ENCODE data around the gene EIF5A.
A peak's percentile ranks its signal among the peaks of the same experiment; 100 is the strongest.

Gene EIF5A

DNA sequence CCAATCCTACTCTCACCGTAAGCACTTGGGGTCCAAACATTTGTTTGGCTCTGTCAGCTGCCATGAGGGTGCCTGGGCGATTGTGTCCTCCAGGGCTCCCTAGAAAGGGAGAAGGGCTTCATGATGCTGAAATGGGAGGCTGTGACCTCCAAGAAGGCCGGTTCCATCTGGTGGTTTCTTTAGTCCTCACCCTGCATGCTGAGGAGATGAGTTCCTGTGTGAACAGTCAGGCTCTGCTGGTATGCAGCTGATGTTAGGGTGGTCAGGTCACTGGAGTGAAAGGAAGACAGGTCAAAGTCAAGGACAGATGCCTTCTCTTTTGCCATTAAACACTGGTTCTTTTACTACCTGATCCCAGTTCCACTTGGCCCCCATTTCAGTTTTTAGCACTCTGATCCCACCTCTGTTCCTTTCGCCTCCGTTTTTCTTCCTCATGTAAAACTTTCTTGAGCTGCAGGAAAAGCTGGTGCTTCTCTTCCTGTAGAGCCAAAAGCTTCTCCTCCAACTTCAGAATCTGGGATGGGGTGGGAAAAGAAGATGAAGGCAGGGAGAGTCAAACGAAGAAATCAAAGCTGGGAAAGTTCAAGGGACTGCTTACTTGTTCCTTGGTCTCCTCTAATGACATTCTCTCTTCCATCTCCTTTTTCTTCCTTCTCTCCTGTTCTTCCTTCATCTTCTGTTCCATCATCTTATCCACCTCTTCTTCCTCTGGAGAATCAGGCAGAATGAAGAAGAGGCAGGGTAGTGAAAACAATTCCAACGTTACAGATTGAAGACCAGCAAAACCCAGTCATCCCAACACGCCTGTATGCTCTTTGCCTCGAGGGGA is 6.7 kb downstream of the EIF5A start:
- FAIRE-seq, result no peak

DNA sequence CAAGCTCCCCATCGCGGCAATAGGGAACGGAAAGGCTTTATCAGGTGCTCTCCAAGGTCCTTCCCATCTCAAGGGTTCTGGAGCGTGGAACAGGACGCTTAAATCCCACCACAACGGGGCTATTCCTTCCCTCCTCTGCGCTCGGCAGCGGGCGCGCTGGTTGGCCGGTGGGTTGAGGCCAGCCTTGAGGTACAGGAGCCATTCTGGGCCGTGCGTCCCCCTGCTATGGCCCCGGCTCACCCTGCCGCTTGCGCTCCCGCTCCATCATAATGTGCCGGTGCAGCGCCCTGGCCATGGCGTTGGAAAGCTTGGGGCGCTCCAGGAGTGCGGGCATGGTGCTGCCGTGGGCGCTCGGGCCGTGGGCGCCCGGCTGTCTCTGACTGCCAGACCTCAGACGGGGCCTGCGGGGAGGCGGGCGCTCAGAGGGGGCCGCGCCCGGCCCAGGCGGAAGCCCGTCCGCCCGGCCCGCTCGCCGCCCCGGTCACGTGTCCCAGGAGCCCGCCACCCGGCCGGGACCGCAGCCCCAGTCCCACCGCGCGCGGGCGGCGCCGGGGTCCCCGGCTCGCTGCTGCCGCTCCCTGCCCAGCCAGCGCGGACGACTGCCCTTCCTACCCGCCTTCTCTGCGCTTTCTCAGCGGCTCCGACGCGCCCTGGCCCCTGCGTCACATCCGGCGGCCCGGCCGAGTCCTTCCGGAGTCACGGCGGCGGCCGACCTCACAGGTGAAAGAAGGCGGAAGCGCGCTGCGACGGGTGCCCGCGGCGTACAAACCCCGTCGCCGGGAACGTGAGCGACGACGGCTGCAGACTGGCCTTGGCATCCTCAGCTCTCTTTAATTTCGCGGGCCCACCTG is 7.5 kb downstream of the EIF5A start, which contains the start of gene GPS2:
TSS of gene GPS2 (minus strand) at position 642 of the 851 bp plus-strand sequence. CDS start at position 334, 308 bp downstream.
- no peak for FAIRE-seq

DNA sequence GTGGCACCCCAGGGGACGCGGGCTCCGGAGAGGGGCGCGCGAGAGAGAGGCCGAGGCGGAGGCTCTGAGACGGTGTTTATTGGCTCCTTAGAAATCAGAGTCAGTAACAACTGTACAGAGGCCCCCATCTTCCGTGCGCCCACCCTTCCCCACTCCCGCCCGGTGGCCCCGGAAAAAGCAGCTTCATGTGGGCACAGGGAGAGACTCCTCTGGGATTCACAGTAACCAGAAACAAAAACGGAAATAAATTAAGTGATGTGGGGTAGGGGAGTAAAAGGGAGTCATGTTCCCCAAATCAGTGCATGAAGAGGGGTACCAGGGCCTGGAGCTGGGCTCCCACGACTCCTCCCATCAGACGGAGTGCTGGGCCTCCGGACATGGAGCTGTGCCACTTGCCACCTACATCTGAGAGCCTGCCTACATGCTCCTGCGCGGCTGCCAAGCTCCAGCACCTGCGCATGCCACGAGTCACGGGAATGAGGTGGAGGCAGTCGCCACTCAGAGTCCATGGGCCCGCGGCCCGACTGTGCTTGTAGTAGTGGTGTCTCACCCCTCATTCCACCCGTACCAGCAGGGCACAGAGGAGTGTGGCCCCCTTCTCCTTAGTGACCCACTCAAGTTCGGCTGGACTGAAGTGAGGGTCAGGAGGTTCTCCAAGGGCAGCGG is 8.3 kb downstream of the EIF5A start:
- FAIRE-seq, result no peak

DNA sequence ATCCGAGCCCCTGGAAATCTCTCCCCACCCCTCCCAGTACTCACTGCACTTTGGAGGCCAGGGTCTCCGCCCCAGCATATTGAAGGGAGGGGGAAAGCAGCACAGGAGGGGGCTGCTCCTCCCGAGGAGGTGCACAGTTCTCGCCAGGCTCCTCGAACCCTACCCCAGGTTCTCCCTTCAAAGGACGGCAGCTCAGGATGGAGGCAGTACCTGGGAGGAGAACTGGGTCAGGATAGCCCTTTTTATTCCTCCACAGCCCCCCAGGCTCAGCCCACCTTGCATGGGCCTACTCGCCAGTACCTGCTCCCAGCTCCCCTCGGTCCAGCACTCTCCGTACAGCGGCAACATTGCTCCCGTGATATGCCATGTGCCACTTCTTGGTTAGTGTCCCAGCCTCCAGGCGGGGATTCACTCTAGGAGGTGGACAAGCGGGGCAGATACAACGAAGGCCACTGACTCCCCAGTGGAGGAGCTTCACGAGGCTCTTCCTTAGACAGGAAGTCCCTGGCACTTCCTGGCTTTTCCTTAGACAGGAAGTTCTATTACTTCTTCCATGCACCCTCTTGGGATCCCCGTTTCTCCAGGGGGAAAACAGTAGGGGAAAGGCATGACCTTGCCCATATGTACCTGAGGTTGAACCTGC is 9.9 kb downstream of the EIF5A start:
- no peak for FAIRE-seq

DNA sequence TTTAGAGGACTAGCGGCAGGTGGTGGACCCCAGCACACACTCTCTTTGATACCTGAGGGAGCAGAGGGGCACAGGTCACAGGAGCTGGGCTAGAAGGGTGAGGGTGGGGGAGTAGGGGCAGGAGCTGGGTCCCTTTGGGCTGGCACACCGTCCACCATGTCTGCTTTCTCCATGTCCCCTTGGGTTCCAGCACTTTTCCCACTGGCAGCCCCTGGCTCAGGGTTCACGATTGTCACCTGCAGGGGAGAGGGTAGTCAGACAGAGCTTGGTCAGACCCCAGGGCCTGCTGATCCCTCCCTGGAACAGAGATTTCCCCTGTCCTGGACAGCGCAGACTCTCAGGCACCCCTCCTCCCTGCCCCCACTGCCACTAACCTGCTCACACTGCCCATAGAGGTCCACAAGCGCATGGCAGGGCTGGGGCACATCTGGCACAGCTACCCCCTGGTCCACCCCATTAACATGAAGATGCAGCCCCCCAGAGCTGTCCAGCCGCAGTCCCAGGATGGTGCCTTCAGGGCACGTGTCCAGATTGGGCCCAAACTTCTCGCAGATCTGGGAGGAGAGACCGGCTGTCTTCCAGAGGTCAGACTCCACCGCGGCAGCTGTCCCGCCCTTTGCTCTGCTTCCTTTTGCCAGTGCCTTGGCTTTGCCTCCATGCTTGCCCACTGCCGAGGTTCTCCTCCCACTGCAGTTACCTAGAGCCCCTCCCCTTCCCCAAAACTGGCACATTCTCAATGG is 10.9 kb downstream of the EIF5A start:
- no peak for FAIRE-seq

DNA sequence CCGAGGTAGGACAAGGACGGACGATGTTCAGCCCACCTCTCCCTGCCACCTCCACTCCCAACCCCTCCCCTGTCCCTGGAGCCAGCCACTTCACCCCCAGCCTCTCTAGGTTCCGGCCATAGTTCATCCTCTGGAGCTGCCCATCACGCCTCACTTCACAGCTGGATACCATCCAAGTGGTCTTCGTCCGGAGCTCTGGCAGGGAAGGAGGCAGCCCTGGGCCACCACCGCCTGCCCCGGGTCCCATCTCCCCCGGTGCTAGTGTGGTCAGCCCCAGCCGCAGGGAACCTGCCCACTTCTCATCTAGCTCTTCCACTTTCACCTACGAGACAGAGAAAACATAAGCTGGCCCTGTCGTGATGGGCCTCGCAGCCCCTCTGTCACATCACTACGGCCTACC is 14.0 kb downstream of the EIF5A start:
- no peak for FAIRE-seq

DNA sequence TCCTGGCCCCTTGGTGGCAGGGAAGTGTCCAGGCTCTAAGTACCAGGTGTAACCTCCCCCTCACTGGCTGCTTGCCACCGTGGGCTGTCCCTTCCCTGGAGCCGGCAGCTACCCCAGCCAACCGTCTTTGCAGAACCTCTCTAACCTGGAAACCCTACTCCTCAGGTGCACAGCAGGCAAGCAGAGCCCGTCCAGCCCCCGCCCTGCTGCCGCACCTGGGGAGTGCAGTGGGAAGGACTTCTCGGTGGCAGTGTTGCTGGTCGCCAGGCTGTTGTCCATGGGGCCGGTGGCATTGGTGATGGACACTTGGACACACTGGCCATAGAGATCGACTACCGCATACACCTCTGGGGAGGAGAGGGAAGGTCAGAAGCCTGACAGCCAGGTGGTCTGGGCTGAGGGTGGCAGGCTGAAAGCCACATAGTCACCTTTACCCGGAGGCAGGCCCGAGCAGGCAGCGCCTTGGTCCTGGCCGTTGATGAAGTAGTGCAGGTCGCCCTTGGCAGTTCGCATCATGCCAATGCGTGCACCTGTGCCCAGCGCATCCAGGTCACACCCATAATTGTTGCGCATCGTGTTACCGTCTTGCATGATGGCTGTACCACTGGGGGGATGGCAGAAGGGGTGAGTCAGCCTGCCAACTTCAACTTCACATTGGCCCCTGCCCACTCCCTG is 15.2 kb downstream of the EIF5A start:
- no peak for FAIRE-seq

DNA sequence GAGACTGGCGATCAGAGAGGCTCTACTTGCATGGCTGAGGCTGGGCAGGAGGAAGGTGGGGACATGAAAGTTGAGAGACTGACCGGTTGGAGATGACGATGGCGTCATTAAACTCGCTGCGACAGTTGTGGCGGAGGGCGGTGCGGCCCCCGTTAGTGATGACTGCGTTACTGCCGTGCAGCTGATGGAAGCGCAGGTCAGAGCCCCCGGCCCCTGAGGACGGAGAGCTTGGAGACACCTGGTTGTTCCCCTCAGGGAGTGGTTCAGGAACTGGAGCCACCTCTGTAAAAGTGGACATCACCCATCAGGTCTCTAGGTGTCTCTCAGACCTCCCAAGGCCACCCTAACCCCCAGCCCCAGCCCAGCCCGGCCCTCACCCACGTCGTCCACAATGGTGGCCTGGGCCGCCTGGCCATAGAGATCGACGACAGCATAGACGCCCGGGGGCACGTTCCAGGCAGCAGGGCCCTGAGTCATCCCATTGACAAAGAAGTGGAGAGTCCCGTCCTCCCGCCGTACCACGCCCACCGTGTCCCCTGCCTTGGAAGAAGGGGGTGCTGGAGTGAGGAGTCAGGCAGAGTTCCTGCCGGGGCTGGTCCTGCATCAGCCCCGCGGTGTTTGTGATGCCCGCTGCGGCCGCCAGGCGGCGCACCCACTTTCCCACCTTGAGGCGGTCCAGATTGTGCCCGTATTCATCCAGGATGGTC is 16.5 kb downstream of the EIF5A start:
- no peak for FAIRE-seq

DNA sequence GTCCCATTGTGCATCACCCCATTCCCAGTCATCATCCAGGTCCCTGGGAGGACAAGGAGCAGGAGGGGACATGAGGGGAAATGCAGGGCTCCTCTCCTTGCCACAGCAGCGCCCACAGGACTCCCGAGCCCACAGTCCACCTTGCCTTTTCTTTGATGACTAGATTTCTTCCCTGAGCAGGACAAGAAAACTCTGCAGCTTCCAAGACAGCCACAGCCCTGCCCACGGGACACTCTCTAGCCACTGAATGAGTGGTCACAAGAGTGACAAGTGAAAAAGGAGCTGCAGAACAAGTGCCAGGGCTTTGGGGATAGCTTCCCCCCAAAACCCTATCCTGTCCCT is 17.0 kb downstream of the EIF5A start:
- no peak for FAIRE-seq

DNA sequence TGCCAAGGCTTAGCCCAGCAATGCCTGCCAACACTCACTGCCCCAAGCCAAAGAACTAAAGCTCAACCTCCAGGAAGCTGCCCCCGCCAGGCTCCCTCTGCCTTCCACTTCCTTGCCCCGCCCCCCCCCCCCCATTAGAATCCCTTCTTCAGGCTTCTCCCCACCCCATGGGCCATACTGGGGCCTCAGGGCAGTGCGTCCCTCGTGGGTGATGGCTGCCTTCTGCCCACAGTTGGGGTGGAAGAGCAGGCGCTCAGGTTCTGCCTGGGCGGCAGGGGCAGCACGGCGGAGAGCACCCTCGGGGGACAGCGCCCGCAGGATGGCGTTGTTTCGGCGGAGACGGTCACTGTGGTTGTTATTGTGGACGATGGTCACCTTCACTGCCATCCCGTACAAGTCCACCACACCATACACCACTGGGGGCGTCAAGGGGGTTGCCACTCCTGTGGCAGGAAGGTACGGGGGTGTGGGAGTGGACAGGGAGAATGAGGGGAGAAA is 17.7 kb downstream of the EIF5A start:
- FAIRE-seq, result no peak

DNA sequence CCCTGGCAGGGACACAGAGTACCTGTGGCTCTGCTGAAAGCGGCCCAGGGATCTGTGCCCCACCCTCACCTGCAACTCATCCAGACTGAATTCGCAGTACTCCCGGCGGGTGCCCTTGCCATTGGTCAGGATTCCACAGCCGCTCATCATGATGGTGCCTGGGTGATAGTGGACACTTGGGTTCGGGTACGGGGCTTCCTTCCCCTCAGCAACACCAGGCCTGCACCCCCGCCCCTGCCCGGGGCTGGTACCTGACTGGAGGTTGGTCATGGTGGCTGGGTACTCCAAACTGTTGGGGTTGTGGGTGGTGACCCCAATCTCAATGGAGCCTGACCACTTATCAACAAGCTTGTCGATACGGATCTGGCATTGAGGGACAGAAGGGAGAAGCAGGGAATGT is 18.8 kb downstream of the EIF5A start:
- no peak for FAIRE-seq

DNA sequence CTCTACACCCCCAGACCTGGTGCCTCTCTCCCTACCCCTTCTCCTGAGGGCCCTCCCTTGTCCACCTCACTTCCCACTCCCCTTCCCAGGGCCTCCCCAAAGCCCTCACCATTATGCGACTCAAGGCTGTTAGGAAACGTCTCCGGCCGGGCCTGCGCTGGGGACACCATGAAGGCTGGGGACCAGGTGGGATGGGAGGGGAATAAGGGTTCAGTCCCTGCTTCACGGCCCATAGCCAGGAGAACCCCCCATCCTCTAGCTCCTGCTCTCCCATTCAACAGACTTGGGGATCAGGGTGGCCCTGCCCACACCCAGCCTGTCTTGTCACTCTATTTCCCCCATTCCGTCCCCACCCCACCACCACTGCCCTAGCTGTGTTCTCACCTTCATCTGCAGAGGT is 19.6 kb downstream of the EIF5A start:
- no peak for FAIRE-seq

DNA sequence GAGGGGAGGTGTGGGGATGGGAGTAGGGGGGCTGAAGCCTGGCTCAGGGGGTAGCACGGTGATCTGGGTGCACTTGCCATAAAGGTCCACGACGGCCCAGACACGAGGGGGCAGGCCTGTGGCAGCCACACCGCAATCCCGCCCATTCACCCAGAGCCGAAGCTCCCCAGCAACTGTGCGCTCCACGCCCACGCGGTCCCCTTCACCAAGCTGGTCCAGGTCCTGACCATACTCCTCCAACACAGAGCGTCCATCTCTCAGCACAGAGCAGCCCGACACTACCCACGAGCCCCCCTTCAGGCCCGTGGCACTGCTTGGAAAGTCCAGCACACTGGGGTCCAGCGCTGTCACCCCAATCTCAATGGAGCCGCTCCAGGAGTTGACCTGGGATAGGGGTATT is 20.1 kb downstream of the EIF5A start:
- no peak for FAIRE-seq

DNA sequence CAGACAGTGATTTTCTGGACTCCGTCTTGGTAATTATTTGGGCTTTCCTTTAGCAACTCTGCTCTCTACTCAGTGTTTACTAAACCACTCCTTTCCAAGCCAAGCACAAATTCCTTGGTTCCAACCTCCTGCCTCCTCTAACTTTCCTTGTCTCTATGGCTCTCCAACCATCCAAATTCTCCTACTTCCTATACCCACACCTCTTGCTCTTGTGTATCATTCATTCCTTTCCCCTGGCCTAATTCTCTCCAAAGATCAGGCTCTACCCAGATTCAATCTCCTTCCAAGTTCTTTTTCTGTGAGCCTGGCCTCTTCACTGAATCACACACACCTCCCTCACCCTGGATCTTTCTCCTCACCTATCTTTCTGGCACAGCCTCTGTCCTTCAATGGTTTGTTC is 20.6 kb downstream of the EIF5A start:
- no peak for FAIRE-seq

DNA sequence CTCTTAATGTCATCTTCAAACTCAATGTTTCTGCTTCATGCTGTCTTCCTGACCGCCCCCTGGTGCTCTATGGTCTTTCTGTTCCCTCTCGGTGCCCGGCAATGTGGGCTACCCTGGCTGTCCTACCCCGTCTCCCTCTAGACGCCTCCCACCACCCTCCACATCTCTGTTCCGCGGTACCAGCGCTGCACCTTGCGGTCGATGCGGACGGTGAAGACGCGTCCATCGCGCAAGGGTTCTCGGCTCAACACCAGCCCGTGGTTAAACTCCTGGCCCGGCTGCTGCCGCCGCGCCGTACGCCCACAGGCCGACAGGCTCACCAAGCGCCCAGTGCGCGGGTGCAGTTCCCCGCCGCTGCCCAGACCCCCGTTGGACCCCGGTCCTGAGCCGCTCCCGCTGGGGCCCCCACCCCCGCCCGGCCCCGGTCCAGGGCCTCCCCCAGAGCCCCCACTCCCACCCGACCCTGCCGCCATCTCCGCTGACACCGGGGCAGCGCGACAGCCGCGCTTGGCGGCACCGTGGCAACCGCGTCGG is 21.5 kb downstream of the EIF5A start, which contains the start of gene NEURL4:
TSS of gene NEURL4 (minus strand) at position 496 of the 534 bp plus-strand sequence. CDS start at position 473, 23 bp downstream.
- no peak for FAIRE-seq

DNA sequence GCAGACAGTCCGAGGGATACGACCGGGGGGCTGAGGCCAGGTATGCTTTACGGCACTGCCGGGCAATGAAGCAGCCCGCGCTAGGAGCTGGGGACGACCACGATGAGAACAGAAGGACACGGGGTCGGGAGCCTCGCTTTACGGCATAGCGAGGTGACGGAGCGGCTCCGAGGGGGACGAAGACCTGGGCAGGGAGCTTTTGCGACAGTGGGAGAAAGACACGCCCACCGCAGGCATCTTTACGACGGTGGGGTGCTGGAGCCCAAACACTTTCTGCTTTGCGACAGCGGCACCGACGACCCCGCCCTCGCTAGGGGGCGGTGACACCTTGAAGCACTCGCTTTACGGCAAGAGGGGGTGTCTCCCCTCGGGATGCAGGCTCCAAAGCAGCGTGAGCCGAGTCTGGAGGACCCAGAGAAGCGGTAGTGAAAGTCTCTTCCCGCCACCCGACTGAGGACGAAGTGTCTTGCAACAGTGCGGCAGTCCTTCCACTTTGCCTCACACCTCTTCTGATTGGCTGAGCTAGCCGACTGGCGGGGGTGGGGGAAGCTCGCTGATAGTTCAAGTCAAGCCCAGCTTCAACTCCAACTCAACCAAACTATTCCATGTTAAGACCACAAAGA is 22.1 kb downstream of the EIF5A start:
- FAIRE-seq, result peak; percentile 99

DNA sequence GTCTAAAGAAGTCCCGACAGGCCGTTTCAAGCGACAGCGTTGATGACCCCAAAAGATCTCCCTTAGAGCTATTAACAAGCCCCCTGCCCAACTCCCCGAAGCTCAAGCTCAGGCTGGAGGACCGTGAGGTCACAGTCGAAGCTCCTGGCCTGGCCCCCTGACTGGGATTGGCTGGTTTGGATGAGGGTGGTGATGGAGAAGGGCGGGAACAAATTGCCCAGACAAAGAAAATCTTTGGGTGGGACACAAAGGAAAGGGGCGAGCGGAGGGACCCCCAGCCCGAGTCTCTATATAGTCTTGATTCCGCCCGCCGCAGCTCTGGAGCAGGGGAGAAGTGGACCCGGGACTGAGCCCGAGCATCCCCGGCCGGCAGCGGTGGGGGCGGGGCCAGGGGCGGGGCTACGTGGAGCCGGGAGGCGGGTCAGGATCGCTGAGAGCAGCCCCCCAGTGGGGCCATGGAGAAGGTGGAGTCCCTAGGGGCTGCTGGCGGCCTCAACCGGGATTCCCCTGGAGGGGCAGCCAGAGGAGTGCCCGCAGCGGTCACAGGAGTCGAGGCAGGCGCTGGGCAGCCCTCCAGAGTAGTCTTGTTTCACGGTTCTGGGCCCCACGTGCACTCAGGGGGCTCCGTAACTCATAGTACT is 22.7 kb downstream of the EIF5A start:
- FAIRE-seq, result no peak

DNA sequence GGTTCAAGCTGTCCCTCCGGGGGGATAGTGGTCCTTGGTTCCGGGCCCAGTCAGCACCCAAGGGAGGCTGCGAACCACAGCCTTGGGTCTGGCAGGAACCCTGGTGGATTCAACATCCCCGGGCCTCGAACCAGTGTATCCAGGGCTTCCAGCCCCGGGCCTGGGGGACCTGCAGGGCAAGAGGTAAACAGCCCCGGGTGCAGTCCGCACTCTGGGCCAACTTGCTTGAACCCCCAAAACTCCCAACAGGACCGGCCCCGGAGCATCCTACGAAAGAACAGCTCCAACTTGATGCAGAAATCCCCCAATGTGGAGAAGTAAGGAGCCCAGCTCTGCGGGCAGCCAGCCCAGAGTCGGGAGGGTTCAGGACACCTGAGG is 23.2 kb downstream of the EIF5A start:
- no peak for FAIRE-seq

DNA sequence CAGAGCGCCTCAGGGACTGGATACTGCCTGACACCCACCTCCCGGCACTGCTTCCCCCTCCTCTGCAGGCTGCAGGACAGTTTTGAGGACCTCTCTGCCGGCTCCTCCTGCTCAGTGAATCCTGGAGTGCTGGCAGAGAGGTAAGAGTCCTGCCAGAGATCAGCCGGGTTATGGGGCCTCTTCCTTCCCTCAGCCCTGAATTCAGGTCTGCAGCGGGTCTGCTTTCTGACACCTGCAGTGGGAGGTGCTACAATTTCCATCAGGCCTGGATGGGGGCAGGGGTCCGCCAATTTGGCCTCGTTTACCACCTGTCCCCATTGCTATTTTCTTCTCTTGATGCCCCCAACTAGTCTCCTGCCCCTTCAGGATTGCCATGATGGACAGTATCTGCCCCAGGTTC is 24.7 kb downstream of the EIF5A start:
- FAIRE-seq, result no peak

Data from A204.1 (cell line).